HG02798 (cell line): Measurements from ENCODE around the gene MROH7.
"Not testable (repeated sequence)": the region's sequence is repeated elsewhere in the genome, so short reads cannot be mapped to it uniquely, and the experiment has no call there.

ENCODE experiments used
- ATAC-seq: cut with Tn5 transposase; IDR thresholded peaks from one replicate; pipeline ENCODE4 v1.9.1; 2021; ENCODE audit warnings: mild to moderate bottlenecking; ENCODE audit not compliant: unreplicated experiment, poor library complexity

The MROH7 gene

GRCh38 chr1:54609301-54609921 is 32.2 kb upstream of the MROH7 start:
- no peak for ATAC-seq

GRCh38 chr1:54610048-54610447 is 31.5 kb upstream of the MROH7 start:
- no peak for ATAC-seq

GRCh38 chr1:54610601-54611580 is 30.7 kb upstream of the MROH7 start:
- no peak for ATAC-seq

- no peak for ATAC-seq
These were observed 30.0 kb upstream of the MROH7 start for GRCh38 chr1:54611621-54612020.

GRCh38 chr1:54614024-54614423 is 27.6 kb upstream of the MROH7 start:
- ATAC-seq: no peak

GRCh38 chr1:54614563-54614962 is 27.0 kb upstream of the MROH7 start:
- ATAC-seq: no peak

- no peak for ATAC-seq
These were observed 25.9 kb upstream of the MROH7 start for GRCh38 chr1:54615531-54616279.

GRCh38 chr1:54619749-54620148 is 21.8 kb upstream of the MROH7 start:
- no peak for ATAC-seq

GRCh38 chr1:54623216-54624007 is 18.2 kb upstream of the MROH7 start, which contains the start of gene FAM151A:
Gene FAM151A, minus strand, starts transcription at chr1:54623525. Its CDS starts 130 bp downstream, at chr1:54623395.
- no peak for ATAC-seq

- ATAC-seq: no peak
These were observed 16.8 kb upstream of the MROH7 start for GRCh38 chr1:54624466-54625464.

- ATAC-seq: no peak
These were observed 14.4 kb upstream of the MROH7 start for GRCh38 chr1:54627196-54627595.

GRCh38 chr1:54635804-54636203 is 5.8 kb upstream of the MROH7 start:
- ATAC-seq: not testable (repeated sequence)

- ATAC-seq: not testable (repeated sequence)
These were observed 4.8 kb upstream of the MROH7 start for GRCh38 chr1:54636461-54637446.

- no peak for ATAC-seq
These were observed 1.2 kb upstream of the MROH7 start for GRCh38 chr1:54640361-54640760.

GRCh38 chr1:54643736-54644135 is 2.1 kb downstream of the MROH7 start:
- no peak for ATAC-seq

- no peak for ATAC-seq
These were observed 4.5 kb downstream of the MROH7 start for GRCh38 chr1:54645806-54646676.
